Stimulated activated CD4-positive, alpha-beta T cell treated with anti-CD3 and anti-CD28 coated beads, Interleukin-2, amount 100 ng/mL, for 24 hours (primary cell): ENCODE data around the gene CHRNG.

Source experiments
- DNase-seq, 2 donors: peaks; one replicate each; pipeline ENCODE4 v3.0.0-alpha.2; 2020

CHRNG gene

GRCh38 chr2:232505856-232506255, 33.6 kb upstream of the CHRNG start:
- DNase-seq = no peak

- DNase-seq = no peak
These were observed 32.8 kb upstream of the CHRNG start for GRCh38 chr2:232506709-232507108.

GRCh38 chr2:232508251-232508650, 31.2 kb upstream of the CHRNG start:
- DNase-seq = no peak

GRCh38 chr2:232511336-232511890, 28.1 kb upstream of the CHRNG start:
- DNase-seq = no peak

GRCh38 chr2:232512602-232513001, 26.9 kb upstream of the CHRNG start:
- no peak for DNase-seq

- DNase-seq = no peak
These were observed 26.1 kb upstream of the CHRNG start for GRCh38 chr2:232513353-232513752.

GRCh38 chr2:232515639-232516038, 23.9 kb upstream of the CHRNG start:
- DNase-seq = no peak

- no peak for DNase-seq
These were observed 22.9 kb upstream of the CHRNG start for GRCh38 chr2:232516551-232516950.

- DNase-seq = no peak
These were observed 20.6 kb upstream of the CHRNG start for GRCh38 chr2:232518844-232519243.

- DNase-seq = no peak
These were observed 19.7 kb upstream of the CHRNG start, which contains the start of gene PRSS56 for GRCh38 chr2:232519581-232520438. PRSS56 (plus strand) TSS chr2:232520388; CDS start chr2:232520599, 211 bp downstream.

- no peak for DNase-seq
These were observed 19.0 kb upstream of the CHRNG start for GRCh38 chr2:232520489-232520888.

GRCh38 chr2:232521098-232521497, 18.4 kb upstream of the CHRNG start:
- no peak for DNase-seq

GRCh38 chr2:232521959-232522622, 17.4 kb upstream of the CHRNG start:
- DNase-seq = peak; percentile 81 to 82

- DNase-seq = no peak
These were observed 16.7 kb upstream of the CHRNG start for GRCh38 chr2:232522623-232523401.

GRCh38 chr2:232523402-232523681, 16.1 kb upstream of the CHRNG start:
- DNase-seq = no peak

- DNase-seq = peak; percentile 30 to 65
These were observed 15.6 kb upstream of the CHRNG start for GRCh38 chr2:232523682-232524597.

- DNase-seq = no peak
These were observed 14.7 kb upstream of the CHRNG start for GRCh38 chr2:232524771-232525170.

- DNase-seq = no peak
These were observed 14.3 kb upstream of the CHRNG start for GRCh38 chr2:232525199-232525598.

GRCh38 chr2:232525791-232526371, 13.6 kb upstream of the CHRNG start, which contains the start of gene CHRND:
CHRND (plus strand) TSS chr2:232526160; CDS start chr2:232526216, 56 bp downstream.
- DNase-seq = no peak

GRCh38 chr2:232526372-232526941, 13.0 kb upstream of the CHRNG start:
- DNase-seq = no peak

GRCh38 chr2:232527905-232528470, 11.5 kb upstream of the CHRNG start:
- no peak for DNase-seq
